Measurements from ENCODE around the gene CNTN4.

CNTN4 gene

GRCh38 chr3:2823437-2824211, 725.0 kb downstream of the CNTN4 start:
- no peak for ATAC-seq (ENCODE audit: insufficient read depth, low read depth)
- no peaks in the 10 kb centered on the region for H3K4me1 ChIP-seq (ENCODE audit: insufficient read depth, low read length)

GRCh38 chr3:2826036-2826435, 727.4 kb downstream of the CNTN4 start:
- Histone ChIP-seq H3K4me3 (ENCODE audit: low read depth in 1 of 2, low read length in 2 of 2) (no peak overlapping the region), H2AFZ (ENCODE audit: low read depth, low read length) (no peak overlapping the region), H4K20me1 (ENCODE audit: insufficient read depth, low read length) (no peaks in the 10 kb centered on the region), H3K79me2 (ENCODE audit: insufficient read depth, low read length) (no peaks in the 10 kb centered on the region), H3K9ac (ENCODE audit: low read depth, low read length) (no peak overlapping the region), H3K27me3 (ENCODE audit: insufficient read depth, low read length, poor library complexity) (no peaks in the 10 kb centered on the region), H3K36me3 (ENCODE audit: insufficient read depth, low read length) (no peaks in the 10 kb centered on the region), H3K4me1 (ENCODE audit: insufficient read depth, low read length) (no peaks in the 10 kb centered on the region), H3K4me2 (ENCODE audit: insufficient read depth, low read length) (no peak overlapping the region), H3K9me3 (ENCODE audit: insufficient read depth, low read length, severe bottlenecking) (no peaks in the 10 kb centered on the region), H3K27ac (ENCODE audit: low read length) (no peak overlapping the region)
- ATAC-seq (ENCODE audit: insufficient read depth, low read depth) (no peak), DNase-seq (no peak)
- TF ChIP-seq CTCF (IDR thresholded peaks at IDR 0.05; ENCODE audit: borderline replicate concordance, extremely low read depth, low read length, poor library complexity, severe bottlenecking) (no peak), EZH2 (IDR thresholded peaks at IDR 0.05; ENCODE audit: borderline replicate concordance, low read depth, low read length, severe bottlenecking) (no peak)

More at GRCh38 chr3:2823437-2824211, 725.0 kb downstream of the CNTN4 start:
- TF ChIP-seq EZH2 (IDR thresholded peaks at IDR 0.05; ENCODE audit: borderline replicate concordance, low read depth, low read length, severe bottlenecking) (no peak), CTCF (IDR thresholded peaks at IDR 0.05; ENCODE audit: borderline replicate concordance, extremely low read depth, low read length, poor library complexity, severe bottlenecking) (no peak)
- no peaks in the 10 kb centered on the region for H3K27me3 ChIP-seq (ENCODE audit: insufficient read depth, low read length, poor library complexity)
- H3K4me3 ChIP-seq (ENCODE audit: low read depth in 1 of 2, low read length in 2 of 2), result no peak overlapping the region
- H3K9ac ChIP-seq (ENCODE audit: low read depth, low read length), result no peak overlapping the region
- no peak overlapping the region for H2AFZ ChIP-seq (ENCODE audit: low read depth, low read length)
- H3K79me2 ChIP-seq (ENCODE audit: insufficient read depth, low read length), result no peaks in the 10 kb centered on the region
- H3K36me3 ChIP-seq (ENCODE audit: insufficient read depth, low read length), result no peaks in the 10 kb centered on the region
- H3K4me2 ChIP-seq (ENCODE audit: insufficient read depth, low read length), result no peak overlapping the region
- H3K9me3 ChIP-seq (ENCODE audit: insufficient read depth, low read length, severe bottlenecking), result no peaks in the 10 kb centered on the region
- H3K27ac ChIP-seq (ENCODE audit: low read length), result no peak overlapping the region
- H4K20me1 ChIP-seq (ENCODE audit: insufficient read depth, low read length), result no peaks in the 10 kb centered on the region
- DNase-seq, result no peak

GRCh38 chr3:2826453-2826852, 727.8 kb downstream of the CNTN4 start:
- no peak for DNase-seq
- Histone ChIP-seq H3K27me3 (ENCODE audit: insufficient read depth, low read length, poor library complexity) (no peaks in the 10 kb centered on the region), H2AFZ (ENCODE audit: low read depth, low read length) (no peak overlapping the region), H3K79me2 (ENCODE audit: insufficient read depth, low read length) (no peaks in the 10 kb centered on the region), H3K4me1 (ENCODE audit: insufficient read depth, low read length) (no peaks in the 10 kb centered on the region), H3K27ac (ENCODE audit: low read length) (no peak overlapping the region), H3K36me3 (ENCODE audit: insufficient read depth, low read length) (no peaks in the 10 kb centered on the region), H4K20me1 (ENCODE audit: insufficient read depth, low read length) (no peaks in the 10 kb centered on the region), H3K9ac (ENCODE audit: low read depth, low read length) (no peak overlapping the region), H3K4me3 (ENCODE audit: low read depth in 1 of 2, low read length in 2 of 2) (no peak overlapping the region), H3K9me3 (ENCODE audit: insufficient read depth, low read length, severe bottlenecking) (no peaks in the 10 kb centered on the region), H3K4me2 (ENCODE audit: insufficient read depth, low read length) (no peak overlapping the region)
- no peak for ATAC-seq (ENCODE audit: insufficient read depth, low read depth)
- TF ChIP-seq CTCF (IDR thresholded peaks at IDR 0.05; ENCODE audit: borderline replicate concordance, extremely low read depth, low read length, poor library complexity, severe bottlenecking) (no peak), EZH2 (IDR thresholded peaks at IDR 0.05; ENCODE audit: borderline replicate concordance, low read depth, low read length, severe bottlenecking) (no peak)

Measured in DND-41 (cell line).